Endothelial cell of umbilical vein (primary cell): Measurements from ENCODE around the gene UNKL. TPM values are rescaled to one million over a fixed set of nuclear protein-coding genes. Genes with fewer than 3 reads are reported as not detected.

Source experiments
- BruUV-seq: library from RNA; stranded (reverse); fragments of 400-500 nt; replicated peaks from 2 replicates; lab custom pipeline; 2021; lab: Mats Ljungman, UMichigan
- CTCF ChIA-PET: fragments of 300-600, 350-600 bp; sonication (Branson Sonifier 250); formaldehyde crosslinking; loops from one replicate; lab custom pipeline; 2021; ENCODE audit warnings: antibody characterized with exemption, inconsistent platforms; lab: Charles Lee
- POLR2A ChIA-PET: fragments of 300-600, 350-600 bp; sonication (Branson Sonifier 250); formaldehyde crosslinking; loops from one replicate; lab custom pipeline; 2021; ENCODE audit warnings: antibody characterized with exemption, inconsistent platforms; lab: Charles Lee
- DNase-seq: peaks from one replicate; pipeline ENCODE4 v3.0.0-alpha.2; 2011; ENCODE audit warnings: low read depth, low spot score
- FAIRE-seq: peaks from 2 replicates; lab custom pipeline; 2011; peaks lifted over from hg19 to GRCh38; lab: Jason Lieb, UNC
- H2AFZ ChIP-seq: 2 replicates; pipeline ENCODE4 v1.6.0; 2012; ENCODE audit warnings: low read depth, low read length, control low read depth, inconsistent platforms
- H3K27ac ChIP-seq: 2 replicates; pipeline ENCODE4 v1.5.1; 2011; ENCODE audit warnings: low read depth, mild to moderate bottlenecking, control low read depth, low read length, moderate library complexity; ENCODE audit not compliant: insufficient read depth
- H3K27me3 ChIP-seq, 2 experiments: 2 replicates each; pipeline versions ENCODE4 v1.6.0 to v1.6.1; 2011; ENCODE audit warnings: low read length in 2 of 2, mixed read lengths in 1 of 2; ENCODE audit not compliant: control insufficient read depth in 2 of 2, insufficient read depth in 2 of 2
- H3K36me3 ChIP-seq, 2 experiments: 2 replicates in 1 of 2; 3 replicates in 1 of 2; pipeline ENCODE4 v1.5.1; 2011; ENCODE audit warnings: low read length in 2 of 2, mild to moderate bottlenecking in 1 of 2, moderate library complexity in 1 of 2; ENCODE audit not compliant: control insufficient read depth in 2 of 2, insufficient read depth in 2 of 2; ENCODE audit errors: extremely low read depth in 1 of 2
- H3K4me1 ChIP-seq: 3 replicates; pipeline ENCODE4 v1.5.1; 2011; ENCODE audit warnings: mild to moderate bottlenecking, low read length; ENCODE audit not compliant: control insufficient read depth, insufficient read depth; ENCODE audit errors: extremely low read depth
- H3K4me2 ChIP-seq: 2 replicates; pipeline ENCODE4 v1.6.1; 2011; ENCODE audit warnings: low read length, control low read depth, mixed read lengths; ENCODE audit not compliant: insufficient read depth
- H3K4me3 ChIP-seq, 3 experiments: fragments of 200-600 bp in 1 of 3; sonication (generic), shearing (Covaris generic) in 1 of 3; replicated peaks in 1 of 3; 2 replicates each; pipeline ENCODE4 v1.5.1; 2011 to 2016; ENCODE audit warnings: control low read depth in 3 of 3, low read length in 3 of 3, mild to moderate bottlenecking in 2 of 3, inconsistent platforms in 1 of 3, low read depth in 1 of 3, moderate library complexity in 1 of 3; ENCODE audit not compliant: insufficient read depth in 1 of 3
- H3K79me2 ChIP-seq: 2 replicates; pipeline ENCODE4 v1.6.0; 2012; ENCODE audit warnings: low read length, inconsistent platforms; ENCODE audit not compliant: control insufficient read depth, insufficient read depth
- H3K9ac ChIP-seq: replicated peaks from 2 replicates; pipeline ENCODE3; 2011; ENCODE audit warnings: low read length, control low read depth; ENCODE audit not compliant: insufficient read depth; ENCODE audit errors: extremely low read depth
- H3K9me1 ChIP-seq: replicated peaks from 3 replicates; pipeline ENCODE4 v1.6.0; 2011; ENCODE audit warnings: mild to moderate bottlenecking, low read length; ENCODE audit not compliant: control insufficient read depth, insufficient read depth; ENCODE audit errors: extremely low read depth
- H3K9me3 ChIP-seq: replicated peaks from 2 replicates; pipeline ENCODE4 v1.5.1; 2012; ENCODE audit warnings: low read length, inconsistent platforms; ENCODE audit not compliant: control insufficient read depth, insufficient read depth
- H4K20me1 ChIP-seq: replicated peaks from 2 replicates; pipeline ENCODE3; 2011; ENCODE audit warnings: mild to moderate bottlenecking, low read length; ENCODE audit not compliant: control insufficient read depth, insufficient read depth; ENCODE audit errors: extremely low read depth
- CTCF ChIP-seq, 2 donors: IDR thresholded peaks; 1 replicate in 1 of 2; 2 replicates in 1 of 2; pipeline ENCODE4 v1.5.1; 2011; ENCODE audit warnings: low read length in 2 of 2, mild to moderate bottlenecking in 2 of 2, moderate library complexity in 2 of 2, control low read depth in 1 of 2, inconsistent platforms in 1 of 2, low read depth in 1 of 2; ENCODE audit not compliant: insufficient read depth in 1 of 2; ENCODE audit errors: extremely low read depth in 1 of 2
- EZH2 ChIP-seq: IDR thresholded peaks from 2 replicates; pipeline ENCODE4 v1.6.1; 2012; ENCODE audit warnings: borderline replicate concordance, low read depth, mild to moderate bottlenecking, moderate library complexity, low read length, inconsistent platforms; ENCODE audit not compliant: severe bottlenecking
- FOS ChIP-seq: IDR thresholded peaks from 2 replicates; pipeline ENCODE4 v1.6.1; 2011; ENCODE audit warnings: mild to moderate bottlenecking, low read length, moderate library complexity, borderline replicate concordance; ENCODE audit not compliant: insufficient read depth
- GATA2 ChIP-seq: IDR thresholded peaks from 2 replicates; pipeline ENCODE4 v1.7.0; 2011; ENCODE audit warnings: low read depth, mild to moderate bottlenecking, moderate library complexity, mixed read lengths, low read length; ENCODE audit not compliant: insufficient read length, insufficient read depth
- JUN ChIP-seq: IDR thresholded peaks from 2 replicates; pipeline ENCODE4 v1.6.1; 2011; ENCODE audit warnings: borderline replicate concordance, low read depth; ENCODE audit not compliant: insufficient read length, insufficient read depth
- MYC ChIP-seq: IDR thresholded peaks from one replicate; pipeline ENCODE4 v1.6.1; 2011; ENCODE audit warnings: mild to moderate bottlenecking, low read depth, low read length
- POLR2A ChIP-seq: IDR thresholded peaks from 2 replicates; pipeline ENCODE4 v1.6.1; 2012; ENCODE audit warnings: low read depth, mild to moderate bottlenecking, control low read depth, low read length
- POLR2AphosphoS5 ChIP-seq: IDR thresholded peaks from 2 replicates; pipeline ENCODE4 v1.6.1; 2012; ENCODE audit warnings: low read depth, mild to moderate bottlenecking, control low read depth, low read length, moderate library complexity; ENCODE audit not compliant: insufficient read depth
- dilution Hi-C: fragments of 300-500 bp; cut with MboI; formaldehyde crosslinking; loops from one replicate; pipeline ENCODE4 v1.15.0; 2019; ENCODE audit warnings: low sequenced_read_pairs; ENCODE audit not compliant: extremely low pct_ligation_motif_present
- intact Hi-C: fragments of 100-400 bp; cut with micrococcal nuclease; formaldehyde crosslinking; loops from one replicate; pipeline ENCODE4 v1.10.0; 2022
- polyA plus RNA-seq, 4 experiments: library from polyadenylated mRNA; depleted of rRNA in 3 of 4; stranded (reverse) in 3 of 4; unstranded in 1 of 4; fragments of >200 nt; gene quantifications; 2 replicates each; pipeline versions ENCODE4 v1.2.1 to v1.2.3, GENCODE V29; 2011 to 2012; ENCODE audit warnings: missing spikeins in 1 of 4
- total RNA-seq: library from RNA; stranded (reverse); gene quantifications from 2 replicates; pipeline ENCODE4 v1.2.3, GENCODE V29; 2021
- TF ChIP-seq, protein P1 (sequence below): IDR thresholded peaks from 2 replicates; pipeline ENCODE4 v1.6.1; 2011; ENCODE audit not compliant: insufficient read depth, insufficient read length

Gene UNKL
- total and polyA plus RNA-seq, 2 donors (not counting 3 experiments of a cell fraction or from before 2014, with no cell fraction given): 17.1 to 32.8 TPM

- Histone ChIP-seq H3K27me3 (no peaks in the 10 kb centered on the region), H3K4me3 (no peak overlapping the region), H3K79me2 (no peaks in the 10 kb centered on the region), H3K36me3 (no peaks in the 10 kb centered on the region), H2AFZ (no peak overlapping the region), H4K20me1 (no peaks in the 10 kb centered on the region), H3K27ac (no peak overlapping the region), H3K9me1 (no peaks in the 10 kb centered on the region), H3K9ac (no peak overlapping the region), H3K9me3 (no peaks in the 10 kb centered on the region), H3K4me1 (no peaks in the 10 kb centered on the region), H3K4me2 (no peak overlapping the region)
- TF ChIP-seq JUN (no peak), POLR2AphosphoS5 (no peak), CTCF (IDR thresholded peaks at IDR 0.05; ENCODE audit: extremely low read depth in 1 of 2, insufficient read depth in 1 of 2, low read depth in 1 of 2, low read length in 2 of 2) (no peak), MYC (no peak), POLR2A (no peak), GATA2 (no peak), EZH2 (no peak), FOS (no peak)
- TF ChIP-seq, protein P1, sequence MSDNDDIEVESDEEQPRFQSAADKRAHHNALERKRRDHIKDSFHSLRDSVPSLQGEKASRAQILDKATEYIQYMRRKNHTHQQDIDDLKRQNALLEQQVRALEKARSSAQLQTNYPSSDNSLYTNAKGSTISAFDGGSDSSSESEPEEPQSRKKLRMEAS: no peak
- BruUV-seq: no TSS peak
- POLR2A ChIA-PET: no interaction called here
- dilution Hi-C loops: no loop called here
- DNase-seq (no peak), FAIRE-seq (no peak)
- CTCF ChIA-PET: no interaction called here
- intact Hi-C loops: no loop called here
Measured at GRCh38 chr16:1433756-1434155, 19.3 kb upstream of the UNKL start.
